Activated CD4-positive, alpha-beta T cell treated with anti-CD3 and anti-CD28 coated beads for 24 hours (primary cell): ENCODE data around the gene CRTC1.
"Not testable (repeated sequence)": the region's sequence is repeated elsewhere in the genome, so short reads cannot be mapped to it uniquely, and the experiment has no call there.

Experiments
- DNase-seq, 2 donors: peaks; one replicate each; pipeline ENCODE4 v3.0.0-alpha.2; 2020; ENCODE audit warnings: low read depth in 2 of 2

Gene CRTC1

GRCh38 chr19:18726846-18727245 is 43.4 kb downstream of the CRTC1 start:
- DNase-seq = no peak

GRCh38 chr19:18727602-18728001 is 44.1 kb downstream of the CRTC1 start:
- DNase-seq = not testable (repeated sequence)

- DNase-seq = no peak
These were observed 46.6 kb downstream of the CRTC1 start for GRCh38 chr19:18729933-18730530.

- DNase-seq = no peak
These were observed 47.5 kb downstream of the CRTC1 start for GRCh38 chr19:18730885-18731513.

GRCh38 chr19:18731562-18732008 is 48.1 kb downstream of the CRTC1 start:
- DNase-seq = no peak

GRCh38 chr19:18733196-18733647 is 49.7 kb downstream of the CRTC1 start:
- DNase-seq = no peak

GRCh38 chr19:18733762-18734332 is 50.4 kb downstream of the CRTC1 start:
- not testable (repeated sequence) for DNase-seq

GRCh38 chr19:18735324-18735723 is 51.8 kb downstream of the CRTC1 start:
- no peak for DNase-seq

GRCh38 chr19:18735752-18736151 is 52.3 kb downstream of the CRTC1 start:
- no peak for DNase-seq

- no peak for DNase-seq
These were observed 53.2 kb downstream of the CRTC1 start for GRCh38 chr19:18736415-18737336.

- no peak for DNase-seq
These were observed 54.0 kb downstream of the CRTC1 start for GRCh38 chr19:18737337-18737953.

GRCh38 chr19:18737954-18738351 is 54.5 kb downstream of the CRTC1 start:
- DNase-seq = no peak

- DNase-seq = no peak
These were observed 55.6 kb downstream of the CRTC1 start for GRCh38 chr19:18738961-18739690.

- no peak for DNase-seq
These were observed 57.9 kb downstream of the CRTC1 start for GRCh38 chr19:18741124-18742121.

- DNase-seq = no peak
These were observed 58.8 kb downstream of the CRTC1 start for GRCh38 chr19:18742324-18742723.

- DNase-seq = no peak
These were observed 59.6 kb downstream of the CRTC1 start for GRCh38 chr19:18742838-18743783.

GRCh38 chr19:18743784-18744418 is 60.4 kb downstream of the CRTC1 start:
- no peak for DNase-seq
